Ishikawa (cell line): Measurements from ENCODE around the gene DAB1.

Source experiments
- CEBPB ChIP-seq: IDR thresholded peaks from 2 replicates; pipeline ENCODE4 v1.6.1; 2012
- EGR1 ChIP-seq: IDR thresholded peaks from 2 replicates; pipeline ENCODE4 v1.6.1; 2012
- EP300 ChIP-seq: IDR thresholded peaks from 2 replicates; pipeline ENCODE4 v1.6.1; 2012; ENCODE audit warnings: borderline replicate concordance
- FOXM1 ChIP-seq: IDR thresholded peaks from 2 replicates; pipeline ENCODE4 v1.6.1; 2012; ENCODE audit warnings: low read depth, borderline replicate concordance
- NFIC ChIP-seq: IDR thresholded peaks from 2 replicates; pipeline ENCODE4 v1.6.1; 2012
- RAD21 ChIP-seq: IDR thresholded peaks from 2 replicates; pipeline ENCODE4 v1.6.1; 2012; ENCODE audit warnings: low read depth
- TCF12 ChIP-seq: IDR thresholded peaks from 2 replicates; pipeline ENCODE4 v1.6.1; 2012; ENCODE audit warnings: low read depth
- TEAD4 ChIP-seq: IDR thresholded peaks from 2 replicates; pipeline ENCODE4 v1.6.1; 2012
- USF1 ChIP-seq: IDR thresholded peaks from 2 replicates; pipeline ENCODE4 v1.6.1; 2012
- YY1 ChIP-seq: IDR thresholded peaks from 2 replicates; pipeline ENCODE4 v1.6.1; 2012; ENCODE audit warnings: low read depth
- ZBTB7A ChIP-seq: IDR thresholded peaks from 2 replicates; pipeline ENCODE4 v1.6.1; 2012; ENCODE audit warnings: low read depth
- TF ChIP-seq, protein P1 (sequence below): IDR thresholded peaks from 2 replicates; pipeline ENCODE4 v1.6.1; 2012
- TF ChIP-seq, protein P2 (sequence below): IDR thresholded peaks from 2 replicates; pipeline ENCODE4 v1.6.1; 2012; ENCODE audit warnings: low read depth, mild to moderate bottlenecking

DNA sequence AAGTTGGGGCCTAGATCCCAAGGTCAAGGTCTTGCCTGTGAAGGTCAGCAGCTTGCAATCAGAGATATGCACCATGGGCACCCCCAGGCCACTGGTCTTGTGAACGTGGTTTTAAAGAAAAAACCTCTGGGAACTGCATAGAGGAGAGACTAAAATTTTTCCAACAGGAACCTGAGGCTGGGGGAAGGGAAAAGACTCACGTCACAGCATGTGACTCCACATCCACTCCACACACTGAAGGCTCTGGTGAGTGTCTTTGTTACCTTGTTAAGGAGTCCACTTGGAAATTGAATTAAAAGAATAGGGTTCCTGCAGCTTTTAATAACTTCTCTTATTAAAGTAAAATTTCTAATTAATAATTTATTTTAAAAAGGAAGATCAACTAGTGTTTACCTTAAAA lies 224.9 kb downstream of the DAB1 start:
- TF ChIP-seq RAD21 (no peak), ZBTB7A (no peak), YY1 (no peak), TCF12 (no peak), TEAD4 (no peak), USF1 (no peak), EGR1 (no peak), CEBPB (no peak), NFIC (no peak), FOXM1 (no peak), EP300 (no peak)
- TF ChIP-seq, protein P1, sequence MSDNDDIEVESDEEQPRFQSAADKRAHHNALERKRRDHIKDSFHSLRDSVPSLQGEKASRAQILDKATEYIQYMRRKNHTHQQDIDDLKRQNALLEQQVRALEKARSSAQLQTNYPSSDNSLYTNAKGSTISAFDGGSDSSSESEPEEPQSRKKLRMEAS: no peak
- TF ChIP-seq, protein P2, sequence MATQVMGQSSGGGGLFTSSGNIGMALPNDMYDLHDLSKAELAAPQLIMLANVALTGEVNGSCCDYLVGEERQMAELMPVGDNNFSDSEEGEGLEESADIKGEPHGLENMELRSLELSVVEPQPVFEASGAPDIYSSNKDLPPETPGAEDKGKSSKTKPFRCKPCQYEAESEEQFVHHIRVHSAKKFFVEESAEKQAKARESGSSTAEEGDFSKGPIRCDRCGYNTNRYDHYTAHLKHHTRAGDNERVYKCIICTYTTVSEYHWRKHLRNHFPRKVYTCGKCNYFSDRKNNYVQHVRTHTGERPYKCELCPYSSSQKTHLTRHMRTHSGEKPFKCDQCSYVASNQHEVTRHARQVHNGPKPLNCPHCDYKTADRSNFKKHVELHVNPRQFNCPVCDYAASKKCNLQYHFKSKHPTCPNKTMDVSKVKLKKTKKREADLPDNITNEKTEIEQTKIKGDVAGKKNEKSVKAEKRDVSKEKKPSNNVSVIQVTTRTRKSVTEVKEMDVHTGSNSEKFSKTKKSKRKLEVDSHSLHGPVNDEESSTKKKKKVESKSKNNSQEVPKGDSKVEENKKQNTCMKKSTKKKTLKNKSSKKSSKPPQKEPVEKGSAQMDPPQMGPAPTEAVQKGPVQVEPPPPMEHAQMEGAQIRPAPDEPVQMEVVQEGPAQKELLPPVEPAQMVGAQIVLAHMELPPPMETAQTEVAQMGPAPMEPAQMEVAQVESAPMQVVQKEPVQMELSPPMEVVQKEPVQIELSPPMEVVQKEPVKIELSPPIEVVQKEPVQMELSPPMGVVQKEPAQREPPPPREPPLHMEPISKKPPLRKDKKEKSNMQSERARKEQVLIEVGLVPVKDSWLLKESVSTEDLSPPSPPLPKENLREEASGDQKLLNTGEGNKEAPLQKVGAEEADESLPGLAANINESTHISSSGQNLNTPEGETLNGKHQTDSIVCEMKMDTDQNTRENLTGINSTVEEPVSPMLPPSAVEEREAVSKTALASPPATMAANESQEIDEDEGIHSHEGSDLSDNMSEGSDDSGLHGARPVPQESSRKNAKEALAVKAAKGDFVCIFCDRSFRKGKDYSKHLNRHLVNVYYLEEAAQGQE: no peak
